ENCODE measurements around the gene ARMC8.
"Not testable (repeated sequence)": the region's sequence is repeated elsewhere in the genome, so short reads cannot be mapped to it uniquely, and the experiment has no call there.

ARMC8 gene, protein sequence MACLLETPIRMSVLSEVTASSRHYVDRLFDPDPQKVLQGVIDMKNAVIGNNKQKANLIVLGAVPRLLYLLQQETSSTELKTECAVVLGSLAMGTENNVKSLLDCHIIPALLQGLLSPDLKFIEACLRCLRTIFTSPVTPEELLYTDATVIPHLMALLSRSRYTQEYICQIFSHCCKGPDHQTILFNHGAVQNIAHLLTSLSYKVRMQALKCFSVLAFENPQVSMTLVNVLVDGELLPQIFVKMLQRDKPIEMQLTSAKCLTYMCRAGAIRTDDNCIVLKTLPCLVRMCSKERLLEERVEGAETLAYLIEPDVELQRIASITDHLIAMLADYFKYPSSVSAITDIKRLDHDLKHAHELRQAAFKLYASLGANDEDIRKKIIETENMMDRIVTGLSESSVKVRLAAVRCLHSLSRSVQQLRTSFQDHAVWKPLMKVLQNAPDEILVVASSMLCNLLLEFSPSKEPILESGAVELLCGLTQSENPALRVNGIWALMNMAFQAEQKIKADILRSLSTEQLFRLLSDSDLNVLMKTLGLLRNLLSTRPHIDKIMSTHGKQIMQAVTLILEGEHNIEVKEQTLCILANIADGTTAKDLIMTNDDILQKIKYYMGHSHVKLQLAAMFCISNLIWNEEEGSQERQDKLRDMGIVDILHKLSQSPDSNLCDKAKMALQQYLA

DNA sequence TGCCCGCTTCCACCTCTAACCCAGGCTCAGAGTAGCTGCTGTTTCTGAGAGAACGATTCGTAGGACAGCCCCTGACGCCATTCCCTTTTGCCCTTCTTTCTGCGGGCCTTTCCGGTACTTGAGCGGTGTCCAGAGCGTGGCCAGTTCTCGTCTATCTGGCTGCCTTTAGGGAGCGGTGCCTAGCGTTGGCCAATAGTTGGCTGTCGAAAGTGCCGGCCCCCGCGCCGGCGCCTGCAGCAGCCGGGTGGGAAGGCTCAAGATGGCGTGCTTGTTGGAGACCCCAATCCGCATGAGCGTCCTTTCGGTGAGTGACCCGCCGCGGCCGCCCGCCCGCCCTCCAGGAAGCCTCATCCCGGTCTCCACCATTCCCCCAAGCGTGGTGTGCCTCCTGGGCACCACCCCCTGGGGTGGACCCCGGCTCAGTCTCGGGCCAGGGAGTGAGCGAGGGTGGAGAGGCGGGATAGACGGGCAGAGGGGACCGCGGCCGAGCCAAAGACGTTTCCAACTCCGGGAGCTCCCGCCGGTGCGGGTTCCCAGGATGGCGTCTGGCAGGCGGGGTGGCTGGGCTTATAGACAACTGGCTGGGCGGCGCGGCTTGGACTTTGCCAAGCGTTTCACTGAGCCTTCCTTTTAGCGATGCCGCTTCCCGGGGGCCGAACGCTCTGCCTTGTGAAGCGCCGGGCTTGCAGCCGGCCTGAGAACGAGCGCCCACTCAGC, at the start of gene ARMC8:
TSS of gene ARMC8 (plus strand) at position 6 of the 717 bp plus-strand sequence. CDS start at position 260, 254 bp downstream.
- in situ Hi-C loops (cut with MboI; ENCODE audit: low pct_unique_long_range_greater_than_20kb, low sequenced_read_pairs): no loop called here
- DNase-seq: no peak

- in situ Hi-C loops (cut with MboI; ENCODE audit: low pct_unique_long_range_greater_than_20kb, low sequenced_read_pairs): no loop called here
- peak; percentile 40 for DNase-seq
Observed at GRCh38 chr3:138137861-138138260, 49.2 kb upstream of the ARMC8 start.

GRCh38 chr3:138139691-138140090, 47.4 kb upstream of the ARMC8 start:
- in situ Hi-C loops (cut with MboI; ENCODE audit: low pct_unique_long_range_greater_than_20kb, low sequenced_read_pairs): no loop called here
- DNase-seq: no peak

DNA sequence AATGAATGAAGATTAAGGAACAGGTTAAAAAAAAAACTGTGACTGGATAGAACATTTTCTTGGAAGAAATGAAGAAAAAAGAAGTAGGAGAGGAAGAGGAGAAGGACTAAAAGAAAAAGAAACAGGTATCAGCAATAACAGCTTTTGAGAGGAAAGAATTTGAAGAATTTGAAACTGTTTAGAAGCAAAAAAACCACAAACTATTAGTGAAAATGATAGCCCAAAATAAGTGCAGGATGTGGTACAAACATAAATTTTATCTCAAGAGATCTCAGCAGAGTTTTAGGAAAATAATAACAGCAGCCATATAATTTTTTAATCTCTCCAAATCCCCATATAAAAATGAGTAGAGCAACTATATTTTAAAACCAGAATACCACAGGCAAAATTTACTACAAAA, 46.2 kb upstream of the ARMC8 start:
- in situ Hi-C loops (cut with MboI; ENCODE audit: low pct_unique_long_range_greater_than_20kb, low sequenced_read_pairs): no loop called here
- DNase-seq: no peak

GRCh38 chr3:138142181-138142580, 44.9 kb upstream of the ARMC8 start:
- DNase-seq: not testable (repeated sequence)

DNA sequence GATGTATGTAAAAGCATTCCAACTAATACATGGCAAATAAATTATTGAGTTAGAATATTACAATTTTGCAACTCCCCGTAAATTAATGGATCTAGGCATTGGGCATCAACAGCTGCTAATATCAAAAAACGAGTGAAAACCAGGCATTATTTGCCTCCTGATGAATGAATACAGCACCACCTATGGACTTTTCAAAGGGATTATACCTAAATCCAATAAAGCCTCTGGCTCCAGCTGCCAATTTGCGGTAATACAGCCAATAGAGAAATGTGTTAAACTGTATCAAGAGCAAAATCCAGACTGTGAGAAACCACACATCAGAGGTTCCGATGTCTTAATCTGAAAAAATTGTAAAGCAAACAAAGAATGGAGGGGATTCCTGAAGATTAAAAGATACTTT, 38.6 kb upstream of the ARMC8 start:
- peak; percentile 12 for DNase-seq
- in situ Hi-C loops (cut with MboI; ENCODE audit: low pct_unique_long_range_greater_than_20kb, low sequenced_read_pairs): no loop called here

More at GRCh38 chr3:138142181-138142580, 44.9 kb upstream of the ARMC8 start:
- in situ Hi-C loops (cut with MboI; ENCODE audit: low pct_unique_long_range_greater_than_20kb, low sequenced_read_pairs): not testable (repeated sequence)

- DNase-seq: no peak
- in situ Hi-C loops (cut with MboI; ENCODE audit: low pct_unique_long_range_greater_than_20kb, low sequenced_read_pairs): no loop called here
Observed at GRCh38 chr3:138154534-138154933, 32.6 kb upstream of the ARMC8 start.

DNA sequence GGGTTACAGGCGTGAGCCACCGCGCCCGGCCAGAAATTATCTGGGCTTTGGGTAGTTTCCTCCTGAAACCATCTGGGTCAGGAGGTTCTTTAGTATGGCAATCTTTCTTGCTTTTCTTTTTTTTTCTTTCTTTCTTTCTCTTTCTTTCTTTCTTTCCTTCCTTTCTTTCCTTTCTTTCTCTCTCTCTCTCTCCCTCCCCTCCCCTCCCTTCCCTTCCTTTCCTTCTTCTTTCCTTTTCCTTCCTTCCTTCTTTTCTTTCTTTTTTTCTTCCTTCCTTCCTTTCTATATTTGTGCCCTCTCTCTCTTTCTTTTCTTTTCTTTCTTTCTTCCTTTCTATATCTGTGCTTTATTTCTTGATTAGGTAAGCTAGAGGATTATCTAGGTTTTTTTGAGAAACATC, 29.4 kb upstream of the ARMC8 start:
- DNase-seq: no peak
- in situ Hi-C loops (cut with MboI; ENCODE audit: low pct_unique_long_range_greater_than_20kb, low sequenced_read_pairs): no loop called here

GRCh38 chr3:138165061-138165460, 22.0 kb upstream of the ARMC8 start:
- in situ Hi-C loops (cut with MboI; ENCODE audit: low pct_unique_long_range_greater_than_20kb, low sequenced_read_pairs): no loop called here
- DNase-seq: no peak

DNA sequence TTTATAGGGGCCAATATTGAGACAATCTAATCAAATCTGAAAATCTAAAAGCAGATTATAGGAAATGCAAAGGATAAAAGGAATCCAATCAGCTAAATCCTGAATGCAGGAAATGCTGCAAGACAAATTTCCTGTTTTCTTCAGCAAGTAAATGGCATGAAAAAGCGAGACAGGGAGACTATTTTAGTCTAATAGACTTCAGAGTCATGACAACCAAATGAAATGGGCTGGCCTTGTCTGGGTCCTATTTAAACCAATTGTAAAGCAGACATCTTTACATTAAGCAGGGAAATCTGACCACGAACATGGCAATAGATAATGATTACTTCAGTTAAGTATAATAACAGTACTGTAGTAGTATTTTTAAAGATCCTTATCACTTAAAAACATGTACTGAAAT, 14.5 kb upstream of the ARMC8 start:
- in situ Hi-C loops (cut with MboI; ENCODE audit: low pct_unique_long_range_greater_than_20kb, low sequenced_read_pairs): no loop called here
- peak; percentile 22 for DNase-seq

DNA sequence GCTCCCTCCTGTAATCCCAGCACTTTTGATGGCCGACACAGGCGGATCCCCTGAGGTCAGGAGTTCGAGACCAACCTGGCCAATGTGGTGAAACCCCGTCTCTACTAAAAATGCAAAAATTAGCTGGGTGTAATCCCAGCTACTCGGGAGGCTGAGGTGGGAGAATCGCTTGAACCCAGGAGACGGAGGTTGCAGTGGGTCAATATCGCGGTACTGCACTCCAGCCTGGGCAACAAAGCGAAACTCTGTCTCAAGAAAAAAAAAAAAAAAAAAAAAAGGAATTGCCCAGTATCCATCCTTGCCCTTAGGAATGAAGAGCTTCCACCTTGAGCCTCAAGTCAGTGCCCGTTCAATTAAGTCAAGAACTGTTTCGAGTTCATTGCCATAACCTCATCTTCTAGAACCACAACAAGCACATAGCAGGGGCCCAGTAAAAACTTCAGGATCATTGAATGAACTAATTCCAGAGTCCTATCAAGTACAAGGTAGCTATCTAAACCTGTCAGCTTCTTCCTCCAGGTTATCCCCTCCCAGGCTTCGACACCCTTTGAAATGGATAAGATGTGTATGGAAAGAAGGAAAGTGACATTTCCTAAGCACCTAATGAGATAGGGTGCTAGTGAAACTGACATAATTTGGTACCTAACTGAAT, 13.2 kb upstream of the ARMC8 start:
- peak; percentile 11 for DNase-seq
- in situ Hi-C loops (cut with MboI; ENCODE audit: low pct_unique_long_range_greater_than_20kb, low sequenced_read_pairs): no loop called here

GRCh38 chr3:138174421-138175131, 12.5 kb upstream of the ARMC8 start, which contains the start of gene DBR1:
Gene DBR1, minus strand, starts transcription at chr3:138174921. Its CDS starts 126 bp downstream, at chr3:138174795.
- in situ Hi-C loops (cut with MboI; ENCODE audit: low pct_unique_long_range_greater_than_20kb, low sequenced_read_pairs): no loop called here
- peak; percentile 84 for DNase-seq

DNA sequence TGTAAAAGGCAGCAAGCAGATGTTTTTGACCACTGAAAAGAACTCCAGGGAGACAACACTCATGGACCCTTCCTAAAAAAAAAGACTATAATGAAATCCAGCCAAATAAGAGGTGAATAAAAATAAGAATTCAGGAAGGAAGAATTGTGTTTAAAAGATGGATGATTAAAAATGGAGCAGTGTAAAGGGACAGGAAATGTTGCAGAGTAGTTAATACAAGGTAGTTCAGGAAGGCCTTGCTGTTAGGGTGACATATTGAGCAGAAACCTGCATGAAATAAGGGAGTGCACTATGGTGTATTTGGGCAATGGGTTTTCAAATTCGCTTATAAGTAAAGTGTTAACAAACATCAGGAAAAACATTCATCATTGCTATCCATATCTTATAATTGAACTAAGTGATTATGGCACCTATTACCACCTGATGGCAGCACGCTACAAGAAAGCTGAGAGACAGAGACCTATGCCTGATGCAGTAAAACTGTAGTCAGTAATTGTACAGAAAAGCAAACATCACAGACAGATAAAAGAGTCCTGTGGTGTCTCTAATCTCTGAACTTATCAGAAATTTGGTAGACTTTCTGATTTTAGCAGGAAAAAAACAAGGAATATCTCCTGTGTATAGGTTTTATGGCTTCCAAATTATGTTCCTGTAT, 6.6 kb upstream of the ARMC8 start:
- in situ Hi-C loops (cut with MboI; ENCODE audit: low pct_unique_long_range_greater_than_20kb, low sequenced_read_pairs): no loop called here
- peak; percentile 51 for DNase-seq

DNA sequence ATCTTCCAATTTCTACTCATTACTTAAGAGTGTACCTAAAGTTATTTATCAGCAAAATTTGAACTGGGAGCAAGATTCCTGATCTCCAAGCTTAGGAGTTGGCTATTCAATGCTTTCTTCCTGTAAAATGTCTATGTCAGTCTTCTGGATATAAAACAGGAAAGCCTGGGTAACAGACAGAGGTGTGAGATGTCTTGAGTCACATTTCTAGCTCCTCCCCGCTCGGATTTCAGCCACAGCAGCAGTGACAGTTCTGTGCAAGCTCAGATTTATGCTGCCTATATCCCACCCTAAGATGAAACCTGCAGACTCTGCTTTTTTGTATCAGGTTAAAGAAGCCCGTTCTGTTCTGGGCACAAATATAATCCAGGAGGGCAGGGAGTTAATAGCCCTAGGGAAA, 2.1 kb upstream of the ARMC8 start:
- in situ Hi-C loops (cut with MboI; ENCODE audit: low pct_unique_long_range_greater_than_20kb, low sequenced_read_pairs): no loop called here
- DNase-seq: no peak

- in situ Hi-C loops (cut with MboI; ENCODE audit: low pct_unique_long_range_greater_than_20kb, low sequenced_read_pairs): no loop called here
- DNase-seq: no peak
Observed at GRCh38 chr3:138186221-138186620, 880 bp upstream of the ARMC8 start.

DNA sequence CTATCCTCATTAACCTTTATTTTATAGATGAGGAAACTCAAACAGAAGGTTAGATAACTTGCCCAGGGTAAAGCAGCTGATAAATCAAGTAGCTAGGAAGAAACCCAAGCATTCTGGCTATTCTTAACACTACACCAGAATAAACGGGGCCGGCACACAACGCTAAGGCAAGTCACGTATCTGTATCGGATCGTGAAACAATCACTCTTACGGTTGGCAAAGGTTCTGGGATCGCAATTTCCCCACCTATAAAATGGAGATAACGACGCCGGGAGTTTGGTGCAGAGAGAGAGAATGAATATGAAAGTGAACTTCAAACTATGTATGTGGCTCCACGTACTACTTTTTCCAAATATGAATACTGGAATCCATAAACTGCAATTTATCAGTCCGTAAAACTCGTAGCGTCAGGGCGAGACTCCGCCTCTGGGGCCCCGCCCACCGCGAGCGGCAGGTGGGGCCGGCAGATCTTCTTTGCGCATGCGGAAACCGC, 252 bp upstream of the ARMC8 start:
- in situ Hi-C loops (cut with MboI; ENCODE audit: low pct_unique_long_range_greater_than_20kb, low sequenced_read_pairs): no loop called here
- peak; percentile 95 for DNase-seq

DNA sequence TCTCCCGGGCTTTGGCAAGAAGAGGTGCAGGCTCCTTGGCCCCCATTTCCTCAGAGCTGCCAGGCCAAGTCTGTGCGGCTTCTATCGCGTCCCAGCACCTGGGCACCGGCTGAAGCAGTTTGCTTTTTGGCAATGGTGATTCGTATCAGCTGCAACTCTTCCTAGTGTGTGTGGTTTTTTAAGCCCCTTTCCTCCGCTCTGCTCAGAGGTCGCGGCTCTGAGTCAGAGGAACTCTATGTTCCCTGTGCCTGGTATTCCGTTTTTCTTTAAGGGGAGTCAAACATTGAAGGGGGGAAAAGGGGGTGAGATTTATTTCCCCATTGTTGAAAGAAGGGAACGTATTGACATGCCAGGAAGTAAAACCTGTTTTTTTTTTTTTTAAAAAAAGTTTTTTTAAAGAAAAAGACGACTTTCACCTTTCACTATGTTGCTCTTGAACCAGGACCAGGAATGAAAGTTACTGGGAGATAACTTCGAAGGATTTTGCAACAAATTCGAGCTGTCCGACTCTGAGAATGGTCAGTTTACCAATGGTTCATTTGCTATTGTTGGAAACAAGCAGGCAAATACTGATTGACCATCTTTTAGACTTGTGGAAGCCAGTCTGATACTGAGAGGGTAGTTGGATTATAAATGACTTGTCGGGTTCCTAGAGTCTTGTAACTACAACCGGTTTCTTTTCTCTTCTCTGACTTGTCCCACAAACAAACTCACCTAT, 1.1 kb downstream of the ARMC8 start:
- in situ Hi-C loops (cut with MboI; ENCODE audit: low pct_unique_long_range_greater_than_20kb, low sequenced_read_pairs): no loop called here
- peak; percentile 57 for DNase-seq

DNA sequence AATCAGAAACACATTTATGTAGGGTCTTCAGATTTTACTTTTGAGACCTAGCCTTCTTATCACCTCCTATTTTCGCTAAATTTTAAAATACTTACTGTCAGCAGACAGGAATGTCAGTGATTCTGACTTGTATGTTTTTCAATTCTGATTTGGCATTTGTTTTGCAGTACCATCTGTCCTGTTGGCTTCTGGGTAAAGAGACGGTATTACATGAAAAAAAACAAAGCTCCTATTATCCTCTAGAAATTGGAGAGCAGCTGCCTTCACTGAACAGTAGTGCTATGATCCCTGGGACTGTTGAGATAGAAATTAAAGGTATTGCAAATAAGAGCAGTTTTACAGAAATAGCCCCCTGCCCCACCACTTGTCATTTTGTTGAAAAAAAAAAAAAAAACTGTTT, 8.4 kb downstream of the ARMC8 start:
- no peak for DNase-seq
- in situ Hi-C loops (cut with MboI; ENCODE audit: low pct_unique_long_range_greater_than_20kb, low sequenced_read_pairs): no loop called here
